ENCODE results near the gene LRRK1. TPM values are rescaled to one million over a fixed set of nuclear protein-coding genes. Genes with fewer than 3 reads are reported as not detected.

LRRK1 gene
- total RNA-seq, 1 donor: 18.0 TPM

DNA sequence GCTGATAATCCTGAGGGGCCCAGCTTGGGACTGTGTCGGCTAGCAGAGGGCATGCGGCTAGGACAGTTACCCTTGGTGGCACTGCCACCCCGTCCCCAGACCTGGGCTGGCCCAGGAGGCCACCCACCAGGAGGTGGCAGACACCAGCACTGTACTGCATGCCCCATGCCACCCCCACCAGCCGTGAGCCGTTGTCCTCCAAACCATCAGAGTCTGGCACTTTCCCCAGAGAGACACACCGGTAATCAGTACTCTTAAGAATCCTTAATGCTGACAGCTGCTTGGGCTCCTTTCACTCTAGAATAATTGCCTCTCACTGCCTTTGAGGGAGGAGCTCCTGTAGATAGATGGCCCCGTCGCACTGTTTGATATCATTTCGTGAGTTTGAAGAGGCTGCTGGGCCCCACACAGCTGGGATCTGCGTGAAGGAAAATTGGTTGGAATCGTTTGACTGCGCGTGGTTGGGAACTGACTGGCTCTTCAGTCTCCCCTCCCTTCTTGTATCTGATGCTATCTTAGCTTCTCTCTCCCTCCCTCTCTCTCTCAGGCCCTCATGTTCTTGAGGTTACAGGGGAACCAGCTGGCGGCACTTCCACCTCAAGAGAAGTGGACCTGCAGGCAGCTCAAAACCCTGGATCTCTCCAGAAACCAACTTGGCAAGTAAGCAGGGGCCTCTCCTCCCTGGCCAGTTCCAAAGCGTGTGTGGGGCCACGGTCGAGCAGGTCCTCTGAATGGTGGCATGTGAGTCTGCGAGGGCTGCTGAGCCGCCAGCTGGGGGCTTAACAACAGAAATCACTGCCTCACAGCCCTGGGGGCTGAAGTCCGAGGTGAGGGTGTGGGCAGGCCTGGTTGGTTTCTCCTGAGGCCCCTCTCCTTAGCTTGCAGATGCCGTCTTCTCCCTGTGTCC, 94.9 kb downstream of the LRRK1 start:
- no peak overlapping the region for H3K4me3 ChIP-seq (ENCODE audit: low read depth, low read length)
- no peak for DNase-seq (ENCODE audit: low read depth)
- TF ChIP-seq, protein P1, sequence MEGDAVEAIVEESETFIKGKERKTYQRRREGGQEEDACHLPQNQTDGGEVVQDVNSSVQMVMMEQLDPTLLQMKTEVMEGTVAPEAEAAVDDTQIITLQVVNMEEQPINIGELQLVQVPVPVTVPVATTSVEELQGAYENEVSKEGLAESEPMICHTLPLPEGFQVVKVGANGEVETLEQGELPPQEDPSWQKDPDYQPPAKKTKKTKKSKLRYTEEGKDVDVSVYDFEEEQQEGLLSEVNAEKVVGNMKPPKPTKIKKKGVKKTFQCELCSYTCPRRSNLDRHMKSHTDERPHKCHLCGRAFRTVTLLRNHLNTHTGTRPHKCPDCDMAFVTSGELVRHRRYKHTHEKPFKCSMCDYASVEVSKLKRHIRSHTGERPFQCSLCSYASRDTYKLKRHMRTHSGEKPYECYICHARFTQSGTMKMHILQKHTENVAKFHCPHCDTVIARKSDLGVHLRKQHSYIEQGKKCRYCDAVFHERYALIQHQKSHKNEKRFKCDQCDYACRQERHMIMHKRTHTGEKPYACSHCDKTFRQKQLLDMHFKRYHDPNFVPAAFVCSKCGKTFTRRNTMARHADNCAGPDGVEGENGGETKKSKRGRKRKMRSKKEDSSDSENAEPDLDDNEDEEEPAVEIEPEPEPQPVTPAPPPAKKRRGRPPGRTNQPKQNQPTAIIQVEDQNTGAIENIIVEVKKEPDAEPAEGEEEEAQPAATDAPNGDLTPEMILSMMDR (IDR thresholded peaks at IDR 0.05; ENCODE audit: insufficient read depth, low read length): no peak

DNA sequence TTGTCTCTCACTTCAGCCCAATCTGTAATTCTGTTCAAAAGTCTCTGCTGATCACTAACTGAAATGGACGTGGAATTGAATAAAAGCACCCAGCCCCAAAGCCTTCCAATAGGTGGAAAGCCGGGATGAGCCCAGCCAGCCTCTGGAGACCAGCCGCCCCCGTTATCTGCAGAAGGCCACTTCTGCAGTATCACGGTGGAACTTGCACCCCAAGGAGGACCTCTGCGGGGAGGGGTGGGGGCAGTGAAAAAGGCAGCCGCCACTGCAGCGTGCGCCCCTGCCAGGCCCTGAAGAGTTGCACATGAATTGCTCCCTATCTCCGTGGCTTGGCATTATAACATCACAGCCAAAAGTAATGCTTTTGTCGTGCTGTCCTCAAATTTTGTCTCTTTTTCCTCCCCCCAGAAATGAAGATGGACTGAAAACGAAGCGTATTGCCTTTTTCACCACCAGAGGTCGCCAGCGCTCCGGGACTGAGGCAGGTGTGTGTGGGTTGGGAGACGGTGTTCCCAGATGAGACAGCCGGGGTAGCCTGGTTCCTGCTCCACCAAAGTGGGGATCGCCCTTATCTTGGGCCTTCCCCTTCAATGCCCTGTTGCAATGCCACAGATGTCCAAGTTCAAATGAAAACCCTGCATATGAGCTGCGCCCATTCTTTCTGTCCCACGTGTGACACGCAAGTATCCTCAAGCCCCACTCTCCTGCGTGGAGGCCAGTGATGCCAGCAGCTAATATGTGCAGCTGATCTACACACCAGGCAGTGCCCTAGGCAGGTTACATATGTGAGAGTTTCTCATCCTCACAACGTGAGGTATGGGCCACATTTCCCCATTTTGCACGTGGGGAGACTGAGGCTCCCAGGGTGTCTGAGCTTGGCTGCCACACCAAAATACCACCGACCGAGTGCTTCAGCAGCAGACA, 96.0 kb downstream of the LRRK1 start:
- DNase-seq (ENCODE audit: low read depth): peak; percentile 75
- TF ChIP-seq, protein P1 (IDR thresholded peaks at IDR 0.05; ENCODE audit: insufficient read depth, low read length): peak; percentile 92
- H3K4me3 ChIP-seq (ENCODE audit: low read depth, low read length): no peak overlapping the region

DNA sequence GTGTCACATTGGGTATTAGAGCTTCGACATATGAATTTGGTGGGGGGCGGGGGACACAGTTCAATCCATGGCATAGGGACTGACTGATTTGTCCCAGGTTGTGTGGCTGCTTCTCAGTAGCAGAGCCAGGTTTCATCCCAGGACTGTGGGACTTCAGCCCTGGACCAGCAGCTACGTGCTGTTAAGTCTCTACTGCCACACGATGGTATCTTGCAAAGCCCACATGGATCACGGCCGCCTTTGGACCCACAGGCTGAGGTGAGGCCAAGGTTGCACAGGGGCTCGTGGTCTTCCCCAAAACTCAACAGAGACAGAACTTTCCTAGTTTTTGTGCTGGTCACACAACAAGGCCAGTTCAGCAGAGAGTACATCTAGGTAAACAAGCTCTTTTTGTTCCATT, 97.4 kb downstream of the LRRK1 start:
- TF ChIP-seq, protein P1 (IDR thresholded peaks at IDR 0.05; ENCODE audit: insufficient read depth, low read length): no peak
- H3K4me3 ChIP-seq (ENCODE audit: low read depth, low read length): no peak overlapping the region
- no peak for DNase-seq (ENCODE audit: low read depth)

DNA sequence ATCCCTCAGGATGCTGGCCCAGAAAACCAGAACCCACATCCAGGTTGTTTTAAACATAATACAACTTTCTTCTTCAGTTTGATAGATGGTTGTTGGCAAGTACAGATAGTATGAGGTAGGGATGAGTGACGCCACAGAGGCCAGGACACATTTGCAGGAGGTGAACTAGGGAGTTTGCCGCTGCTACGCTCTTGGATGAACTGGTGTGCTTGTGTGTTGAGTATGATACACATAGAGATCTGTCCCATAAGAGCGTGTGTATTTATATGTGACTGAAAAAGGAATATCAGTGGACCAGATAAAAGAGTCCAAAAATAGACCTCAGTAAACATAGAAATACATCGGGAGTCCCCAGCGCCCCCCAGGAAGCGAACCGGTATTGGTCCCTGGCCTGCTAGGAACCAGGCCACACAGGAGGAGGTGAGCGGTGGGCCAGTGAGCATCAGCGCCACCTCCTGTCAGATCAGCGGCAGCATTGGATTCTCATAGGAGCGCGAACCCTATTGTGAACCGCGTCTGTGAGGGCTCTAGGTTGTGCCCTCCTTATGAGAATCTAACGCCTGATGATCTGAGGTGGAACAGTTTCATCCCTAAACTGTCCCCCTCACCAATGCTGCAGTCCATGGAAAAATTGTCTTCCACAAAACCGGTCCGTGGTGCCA, 98.1 kb downstream of the LRRK1 start:
- DNase-seq (ENCODE audit: low read depth): no peak
- no peak overlapping the region for H3K4me3 ChIP-seq (ENCODE audit: low read depth, low read length)
- TF ChIP-seq, protein P1 (IDR thresholded peaks at IDR 0.05; ENCODE audit: insufficient read depth, low read length): no peak

DNA sequence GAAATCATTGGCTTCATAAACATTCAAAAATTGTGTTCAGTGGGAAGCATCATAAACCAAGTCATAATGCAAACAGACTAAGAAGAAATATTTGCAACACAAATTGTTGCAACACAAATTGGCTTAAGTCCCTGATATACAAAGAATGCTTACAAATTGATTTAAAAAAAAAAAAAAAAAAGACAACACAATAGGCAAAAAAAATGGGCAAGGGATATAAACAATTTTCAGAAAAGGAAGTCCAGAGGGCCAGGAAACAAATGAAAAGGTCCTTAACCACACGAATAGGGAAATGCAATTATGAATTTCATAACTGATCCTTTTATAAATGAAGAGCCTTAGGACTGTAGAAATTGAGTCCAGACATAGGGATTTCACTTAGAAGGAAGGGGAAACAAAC, 98.9 kb downstream of the LRRK1 start:
- peak; percentile 70 for DNase-seq (ENCODE audit: low read depth)
- H3K4me3 ChIP-seq (ENCODE audit: low read depth, low read length): no peak overlapping the region
- TF ChIP-seq, protein P1 (IDR thresholded peaks at IDR 0.05; ENCODE audit: insufficient read depth, low read length): no peak

DNA sequence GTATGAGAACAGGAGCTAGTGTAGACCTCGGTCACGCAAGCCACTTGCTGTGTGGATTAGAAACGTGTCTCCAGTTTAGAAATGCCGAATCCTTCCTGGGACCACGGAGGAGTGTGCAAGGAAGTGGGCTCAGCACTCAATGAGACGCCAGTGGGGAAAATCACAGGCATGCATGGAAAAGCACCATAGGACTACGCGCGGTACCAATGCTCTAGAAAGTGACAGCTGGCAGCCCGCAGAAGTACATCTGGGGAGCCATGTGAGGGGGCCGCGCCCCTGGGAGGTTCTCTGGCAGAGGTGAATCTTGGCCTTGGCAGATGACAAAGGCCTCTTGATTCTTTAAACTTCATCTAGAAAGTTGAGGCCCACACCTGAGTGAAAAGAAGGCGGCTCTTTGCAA, 99.3 kb downstream of the LRRK1 start:
- no peak overlapping the region for H3K4me3 ChIP-seq (ENCODE audit: low read depth, low read length)
- no peak for DNase-seq (ENCODE audit: low read depth)
- TF ChIP-seq, protein P1 (IDR thresholded peaks at IDR 0.05; ENCODE audit: insufficient read depth, low read length): no peak

All from fibroblast of the aortic adventitia (primary cell).